ENCODE data around the gene BUB1.
"Not testable (repeated sequence)": the region's sequence is repeated elsewhere in the genome, so short reads cannot be mapped to it uniquely, and the experiment has no call there.

Gene BUB1

DNA sequence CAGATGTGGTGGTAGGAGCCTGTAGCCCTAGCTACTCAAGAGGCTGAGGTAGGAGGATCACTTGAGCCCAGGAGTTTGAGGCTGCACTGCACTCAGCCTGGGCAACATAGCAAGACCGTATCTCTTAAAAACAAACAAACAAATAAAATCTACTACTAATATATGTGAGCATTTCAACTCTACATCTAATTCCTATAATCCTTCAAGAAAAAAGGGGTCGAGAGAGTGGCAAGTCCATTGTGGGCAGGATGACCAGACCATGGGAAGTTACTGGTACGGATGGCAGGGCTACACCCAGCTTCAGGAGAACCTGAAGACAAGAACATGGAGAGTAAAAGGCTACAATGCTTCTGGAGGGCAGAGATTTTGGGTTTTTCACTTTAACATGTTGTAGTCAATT is 24.0 kb downstream of the BUB1 start:
- no peak for DNase-seq

DNA sequence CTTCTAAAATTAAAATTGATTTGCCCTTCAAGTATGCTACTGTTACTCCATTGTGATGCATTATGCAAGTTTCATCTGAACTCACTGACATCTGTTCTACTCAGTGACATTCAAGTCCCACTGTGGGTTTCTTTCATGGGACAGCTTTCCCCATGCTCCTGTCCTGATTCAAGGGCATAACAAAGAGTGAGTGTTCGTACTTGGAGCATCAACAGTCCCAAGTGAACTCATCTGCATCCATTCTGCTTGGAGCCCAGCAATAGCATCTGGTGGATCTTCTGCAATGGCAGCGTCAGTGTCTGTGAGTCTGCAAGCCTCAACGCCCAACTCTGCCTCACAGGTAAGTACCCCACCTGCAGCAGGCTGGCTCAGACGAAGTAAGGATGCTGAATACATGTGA is 27.5 kb downstream of the BUB1 start:
- DNase-seq, result no peak

DNA sequence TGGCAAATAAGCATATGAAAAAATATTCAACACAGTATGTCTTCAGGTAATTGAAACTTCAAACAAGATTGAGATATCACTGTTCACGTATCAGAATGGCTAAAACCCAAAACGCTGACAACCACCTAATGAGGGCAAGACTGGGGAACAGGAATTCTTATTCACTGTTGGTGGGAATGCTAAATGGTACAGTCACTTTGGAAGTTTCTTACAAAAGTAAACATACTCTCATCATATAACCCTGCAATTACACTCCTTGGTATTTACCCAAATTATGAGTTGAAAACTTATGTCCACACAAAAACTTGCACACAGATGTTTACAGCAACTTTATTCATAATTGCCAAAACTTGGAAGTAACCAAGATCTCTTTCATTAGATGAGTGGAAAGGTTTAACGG is 30.1 kb downstream of the BUB1 start:
- DNase-seq, result no peak

DNA sequence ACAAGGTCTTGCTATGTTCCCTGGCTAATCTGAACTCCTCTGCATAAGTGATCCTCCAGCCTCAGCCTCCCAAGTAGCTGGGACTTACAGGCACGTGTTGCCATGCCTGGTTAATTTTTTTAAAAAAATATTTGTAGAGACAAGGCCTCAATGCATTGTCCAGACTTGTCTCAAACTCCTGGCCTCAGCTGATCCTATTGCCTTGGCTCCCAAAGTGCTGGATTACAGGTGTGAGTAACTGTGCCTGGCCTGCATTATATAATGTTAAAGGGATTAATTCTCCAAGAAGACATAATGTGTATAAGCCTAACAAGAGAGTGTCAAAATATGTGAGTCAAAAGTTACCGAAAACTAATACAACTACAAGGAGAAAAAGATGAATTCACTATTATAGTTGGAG is 32.2 kb downstream of the BUB1 start:
- DNase-seq, result no peak

DNA sequence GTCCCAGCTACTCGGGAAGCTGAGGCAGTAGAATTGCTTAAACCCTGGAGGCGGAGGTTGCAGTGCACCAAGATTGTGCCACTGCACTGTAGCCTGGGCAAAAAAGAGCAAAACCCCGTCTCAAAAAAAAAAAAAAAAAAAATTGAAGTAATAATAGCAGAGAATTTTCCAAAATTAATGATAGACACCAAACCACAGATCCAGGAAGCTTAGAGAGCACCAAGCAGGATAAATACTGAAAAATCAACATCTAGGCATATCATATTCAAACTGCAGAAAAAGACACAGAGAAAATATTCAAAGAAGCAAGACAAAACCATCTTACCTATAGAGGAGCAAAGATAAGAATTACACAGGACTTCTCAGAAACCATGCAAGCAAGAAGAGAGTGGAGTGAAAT is 33.5 kb downstream of the BUB1 start:
- no peak for DNase-seq

DNA sequence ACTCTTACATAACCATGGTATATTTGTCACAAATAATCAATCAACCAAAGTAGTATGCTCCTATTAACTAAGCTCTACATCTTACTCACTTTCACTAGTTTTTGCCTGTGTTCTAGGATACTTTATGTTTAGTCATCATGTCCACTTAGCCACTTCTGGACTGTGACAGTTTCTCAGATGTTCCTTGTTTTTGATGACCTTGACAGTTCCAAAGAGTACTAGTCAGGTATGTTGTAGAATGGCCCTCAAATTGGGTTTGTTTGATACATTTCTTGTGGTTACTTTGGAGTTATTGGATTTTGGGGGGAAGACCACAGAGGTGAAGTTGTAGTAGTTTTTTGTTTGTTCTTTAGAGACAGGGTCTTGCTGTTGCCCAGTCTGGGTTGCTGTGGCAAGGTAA is 35.5 kb downstream of the BUB1 start:
- no peak for DNase-seq

DNA sequence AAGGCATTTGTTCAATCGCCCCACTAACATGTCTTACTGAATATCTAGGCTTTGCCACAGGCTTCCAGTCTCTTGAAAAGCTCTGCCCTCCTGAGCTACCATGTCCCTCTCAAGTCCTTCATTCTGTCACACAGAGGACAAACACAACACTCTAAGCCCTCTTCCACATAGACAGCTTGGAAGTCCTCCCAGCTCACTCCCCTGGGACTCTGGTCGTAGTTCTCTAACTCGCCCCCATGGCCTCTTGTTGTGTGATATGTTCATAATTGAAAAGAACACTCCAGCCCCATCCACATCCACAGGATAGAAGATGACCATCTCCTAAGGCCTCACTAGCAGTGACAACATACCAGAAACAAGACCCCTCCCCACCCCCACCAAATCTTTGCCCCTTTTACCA is 37.9 kb downstream of the BUB1 start:
- DNase-seq, result no peak

DNA sequence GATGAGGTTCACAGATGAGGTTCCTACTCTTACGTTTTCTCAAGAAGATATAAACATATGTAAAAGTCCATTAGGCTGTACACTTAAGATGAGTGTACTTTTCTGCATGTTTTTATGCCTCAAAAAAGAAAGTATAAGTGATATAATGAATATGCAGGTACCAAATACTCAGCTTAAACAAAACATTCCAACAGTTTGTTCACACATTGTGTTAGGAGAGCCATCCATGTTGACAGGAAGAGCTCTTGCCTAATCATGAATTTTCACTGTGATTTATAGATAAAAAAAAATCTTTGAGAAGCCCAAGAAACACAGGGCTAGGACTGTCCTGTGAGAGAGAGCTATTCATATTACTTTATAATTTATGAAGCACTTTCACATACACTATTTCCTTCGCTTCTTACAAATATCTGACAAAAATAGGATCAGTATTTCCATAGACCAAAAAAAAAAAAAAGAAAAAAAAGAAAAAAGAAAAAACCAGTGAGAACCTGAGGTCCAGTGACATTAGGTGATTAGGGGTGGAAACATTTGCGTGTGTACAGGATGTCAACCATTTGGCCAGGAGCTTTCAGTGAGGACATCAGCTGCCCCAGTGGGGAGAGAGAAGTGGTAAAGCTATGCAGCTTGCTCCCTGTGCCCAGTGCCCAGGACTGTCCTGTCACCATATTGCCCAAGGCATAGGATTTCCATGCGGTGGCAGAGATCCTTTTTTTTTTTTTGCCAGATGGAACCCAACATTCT is 38.7 kb downstream of the BUB1 start:
- DNase-seq, result no peak

DNA sequence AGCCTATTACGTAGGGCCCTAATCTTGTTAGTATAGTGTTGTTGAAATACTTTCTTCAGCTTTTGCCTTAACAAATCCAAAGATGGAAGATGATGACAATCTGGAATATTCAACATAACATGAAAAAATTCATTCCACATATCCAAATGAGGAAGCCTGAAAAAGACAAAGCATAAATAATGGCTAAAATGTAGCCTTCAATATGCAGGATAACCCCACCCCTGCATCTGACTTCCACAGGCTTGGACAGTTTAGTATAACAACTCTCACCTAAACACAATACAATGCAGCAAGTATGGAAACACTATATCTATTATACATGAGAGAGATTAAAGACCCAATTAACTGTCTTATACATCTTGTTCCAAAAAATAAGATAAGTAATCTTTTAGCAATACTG is 39.9 kb downstream of the BUB1 start:
- no peak for DNase-seq

DNA sequence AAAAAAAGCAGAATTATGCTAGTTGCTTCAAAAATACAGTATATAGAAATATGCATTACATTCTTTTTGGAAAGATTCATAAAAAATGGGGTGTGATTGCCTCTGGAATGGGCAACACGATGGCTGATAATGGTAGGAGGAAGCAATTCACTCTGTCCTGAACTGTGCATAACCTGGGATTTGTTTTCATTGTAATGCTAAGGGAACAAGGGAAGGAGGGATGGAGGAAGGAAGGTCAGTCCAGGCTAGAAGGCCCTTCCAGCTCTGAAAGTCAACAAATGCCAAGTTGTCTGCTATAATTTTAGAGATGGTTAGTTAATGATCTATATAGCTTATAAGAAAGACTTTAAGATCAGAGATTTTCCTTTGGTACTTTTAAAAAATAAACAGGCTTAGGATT is 40.8 kb downstream of the BUB1 start:
- DNase-seq, result no peak

DNA sequence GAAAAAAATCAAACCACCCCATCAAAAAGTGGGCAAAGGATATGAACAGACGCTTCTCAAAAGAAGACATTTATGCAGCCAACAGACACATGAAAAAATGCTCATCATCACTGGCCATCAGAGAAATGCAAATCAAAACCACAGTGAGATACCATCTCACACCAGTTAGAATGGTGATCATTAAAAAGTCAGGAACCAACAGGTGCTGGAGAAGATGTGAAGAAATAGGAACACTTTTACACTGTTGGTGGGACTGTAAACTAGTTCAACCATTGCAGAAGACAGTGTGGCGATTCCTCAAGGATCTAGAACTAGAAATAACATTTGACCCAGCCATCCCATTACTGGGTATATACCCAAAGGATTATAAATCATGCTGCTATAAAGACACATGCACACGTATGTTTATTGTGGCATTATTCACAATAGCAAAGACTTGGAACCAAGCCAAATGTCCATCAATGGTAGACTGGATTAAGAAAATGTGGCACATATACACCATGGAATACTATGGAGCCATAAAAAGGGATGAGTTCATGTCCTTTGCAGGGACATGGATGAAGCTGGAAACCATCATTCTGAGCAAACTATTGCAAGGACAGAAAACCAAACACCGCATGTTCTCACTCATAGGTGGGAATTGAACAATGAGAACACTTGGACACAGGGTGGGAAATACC is 41.8 kb downstream of the BUB1 start:
- not testable (repeated sequence) for DNase-seq

DNA sequence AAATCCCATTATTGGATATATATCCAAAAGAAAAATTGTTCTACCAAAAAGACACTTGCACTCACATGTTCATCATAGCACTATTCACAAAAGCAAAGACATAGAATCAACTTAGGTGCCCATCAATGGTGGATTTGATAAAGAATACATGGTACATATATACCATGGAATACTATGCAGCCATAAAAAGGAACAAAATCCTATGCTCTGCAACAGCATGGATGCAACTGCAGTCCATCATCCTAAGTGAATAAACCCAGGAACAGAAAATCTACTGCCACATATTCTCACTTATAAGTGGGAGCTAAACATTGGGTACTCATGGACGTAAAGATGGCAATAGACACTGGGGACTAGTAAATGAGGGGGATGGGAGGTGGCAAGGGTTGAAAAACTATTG is 50.5 kb downstream of the BUB1 start:
- not testable (repeated sequence) for DNase-seq

DNA sequence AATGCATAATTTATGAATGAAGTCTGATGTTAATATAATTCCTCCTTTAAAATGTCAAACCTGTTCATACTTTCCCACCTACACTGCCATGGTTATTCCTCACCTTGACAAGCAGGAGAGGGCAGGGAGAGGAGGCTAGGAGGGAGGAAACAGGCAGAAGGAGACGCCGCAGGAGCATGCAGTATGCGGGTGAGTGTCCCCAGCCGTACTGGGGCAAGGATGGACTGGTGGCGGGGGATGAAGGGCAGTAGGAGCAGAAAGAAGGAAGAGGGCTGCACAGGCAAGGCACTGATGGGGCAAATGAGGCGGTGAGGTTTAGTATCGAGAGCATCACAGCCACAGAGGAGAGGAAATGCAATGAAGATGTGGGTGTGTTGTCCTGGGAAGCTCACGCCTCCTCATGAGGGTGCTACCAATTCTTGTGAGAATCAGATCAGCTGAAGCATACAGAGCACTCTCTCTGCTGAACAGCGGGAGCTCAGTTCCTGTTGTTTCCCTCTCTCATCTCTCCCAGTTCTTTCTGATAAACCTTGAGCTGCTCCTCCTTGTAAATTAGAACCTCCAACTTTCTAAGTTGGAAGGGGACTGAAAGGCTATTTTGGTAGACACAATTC is 58.4 kb downstream of the BUB1 start:
- DNase-seq, result not testable (repeated sequence)

DNA sequence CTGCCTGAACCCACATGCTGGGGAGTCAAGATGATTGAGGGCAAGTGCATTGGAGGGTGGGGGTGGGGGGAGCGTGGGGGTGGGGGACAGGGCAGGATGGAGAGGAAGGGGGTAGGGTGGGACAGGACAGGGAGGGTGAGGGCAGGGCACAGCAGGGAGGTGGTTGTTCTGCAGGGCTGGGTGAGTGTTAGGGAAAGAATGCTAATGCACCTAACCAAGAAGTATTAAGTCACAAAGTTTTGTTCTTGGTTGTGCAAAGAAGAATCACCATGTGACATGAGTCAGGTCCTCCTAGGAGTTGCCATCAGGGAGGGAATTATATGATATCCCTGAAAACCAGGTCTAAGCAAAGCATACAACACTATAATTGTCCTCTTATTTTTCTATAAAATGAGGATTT is 63.9 kb downstream of the BUB1 start:
- not testable (repeated sequence) for DNase-seq

DNA sequence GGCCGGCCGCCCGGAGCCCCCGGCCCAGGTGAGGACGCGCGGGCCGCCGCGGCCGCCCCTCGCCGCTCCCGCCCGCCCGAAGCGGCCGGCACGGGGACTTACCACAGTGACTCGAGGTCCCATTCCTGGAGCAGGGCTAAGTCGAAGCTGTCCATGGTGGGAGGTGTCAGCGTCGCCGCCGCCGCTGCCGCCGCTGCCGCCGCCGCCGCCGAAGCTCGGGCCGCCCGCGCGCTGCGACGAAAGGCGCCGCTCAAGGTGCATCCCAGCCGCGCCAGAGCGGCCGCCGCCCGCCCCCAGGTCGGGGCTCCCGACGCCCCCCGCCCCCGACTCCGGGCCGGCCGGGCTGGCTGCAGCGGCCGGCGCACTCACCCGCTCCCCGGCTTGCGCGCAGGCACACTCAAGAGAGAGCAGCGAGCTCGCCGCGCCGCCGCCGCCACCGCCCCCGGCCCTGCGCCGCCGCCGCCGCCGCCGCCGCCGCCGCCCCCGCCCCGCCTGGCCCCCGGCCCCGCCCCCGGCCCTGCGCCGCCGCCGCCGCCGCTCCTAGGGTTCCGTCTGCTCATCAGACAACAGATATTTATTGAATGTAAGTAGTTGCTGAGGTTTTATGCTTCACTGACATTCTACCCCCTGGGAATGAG is 67.1 kb downstream of the BUB1 start:
- peak; percentile 42 for DNase-seq

DNA sequence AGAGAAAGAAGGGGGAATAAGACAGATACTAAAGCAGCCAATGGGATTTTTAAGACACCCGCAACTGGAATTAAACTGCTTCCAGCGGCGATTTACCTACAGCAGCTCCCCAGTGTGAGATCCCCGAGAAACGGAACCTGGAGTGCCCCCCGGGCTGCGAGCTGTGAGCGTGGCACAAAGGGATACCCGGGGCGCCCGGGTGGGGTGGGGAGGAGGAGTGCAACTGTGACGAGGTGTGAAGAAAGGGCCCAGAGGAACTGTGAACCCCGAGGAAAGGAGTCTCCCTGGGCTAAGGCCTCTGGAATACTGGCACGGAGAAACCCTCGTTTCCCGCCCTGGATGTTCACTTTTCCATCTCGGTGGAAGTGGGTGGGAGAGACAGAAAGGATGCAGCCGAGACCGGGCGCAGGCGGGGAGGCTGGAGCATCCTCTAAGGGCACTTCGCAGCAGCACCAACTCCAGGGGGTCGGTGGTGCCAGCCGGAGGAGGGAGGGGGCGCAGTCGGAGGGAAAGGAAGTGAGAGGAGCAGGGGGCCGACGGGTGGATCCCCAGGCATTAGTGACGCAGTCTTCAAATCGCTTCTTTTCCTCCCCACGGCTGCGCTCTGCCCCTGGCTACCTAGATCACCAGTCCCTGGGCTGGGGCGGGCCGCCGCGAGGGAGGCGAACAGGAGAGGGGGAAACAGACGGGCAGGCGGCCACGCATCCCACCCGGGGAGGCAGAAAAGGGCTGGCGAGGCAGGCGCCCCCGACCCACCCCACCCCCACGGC is 67.8 kb downstream of the BUB1 start:
- DNase-seq, result not testable (repeated sequence)

DNA sequence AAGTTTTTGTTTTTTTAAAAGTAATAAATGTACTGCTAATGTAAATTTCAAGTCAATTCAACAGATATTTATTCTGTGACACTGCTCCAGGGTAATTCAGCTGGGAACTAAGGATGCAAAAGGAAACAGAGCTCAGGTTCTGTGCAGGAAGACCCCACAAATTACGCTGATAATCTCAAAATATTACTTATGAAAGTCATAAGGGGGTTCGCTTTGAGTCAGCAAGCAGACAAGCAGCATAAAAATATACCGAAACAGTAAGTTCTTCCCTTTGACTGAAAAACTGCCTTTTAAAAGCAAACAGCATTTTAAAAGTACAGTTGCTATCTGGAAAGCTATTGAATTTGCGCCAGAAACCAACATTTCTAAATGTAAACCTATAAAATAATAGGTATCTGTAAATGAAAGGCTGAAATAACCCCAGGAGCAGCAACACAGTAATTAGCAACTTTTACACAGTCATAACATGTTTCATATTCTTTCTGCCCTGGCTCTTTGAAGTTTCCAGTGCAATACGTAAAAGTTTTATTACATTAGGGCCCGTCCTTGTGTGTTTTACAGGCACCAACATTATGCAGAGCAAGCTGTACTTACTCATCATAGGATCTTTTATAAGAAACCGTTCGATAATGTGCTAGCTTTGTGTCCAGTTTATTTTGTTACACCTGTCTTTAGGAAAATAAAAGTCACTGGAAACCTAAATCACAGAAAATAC is 68.9 kb downstream of the BUB1 start:
- DNase-seq, result not testable (repeated sequence)

DNA sequence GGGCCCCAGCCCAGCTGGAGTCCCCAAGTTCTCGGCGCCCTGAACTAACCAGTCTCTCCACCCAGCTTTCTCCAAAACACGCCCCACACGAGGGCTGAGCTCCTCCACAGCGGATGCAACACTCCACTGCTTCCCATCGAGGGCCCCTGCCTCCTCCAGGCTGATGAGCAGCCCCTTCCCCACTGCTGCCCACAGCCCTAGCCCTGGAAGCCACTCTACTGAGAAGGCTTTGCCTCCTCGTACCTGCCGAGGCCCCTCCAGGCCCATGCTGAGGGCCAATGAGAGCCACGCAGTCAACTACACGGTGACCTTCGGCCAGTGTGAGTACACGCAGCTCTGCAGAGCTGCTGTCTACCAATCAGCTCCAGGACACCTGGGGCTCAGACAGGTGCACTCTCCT is 72.8 kb downstream of the BUB1 start:
- DNase-seq, result peak; percentile 37

DNA sequence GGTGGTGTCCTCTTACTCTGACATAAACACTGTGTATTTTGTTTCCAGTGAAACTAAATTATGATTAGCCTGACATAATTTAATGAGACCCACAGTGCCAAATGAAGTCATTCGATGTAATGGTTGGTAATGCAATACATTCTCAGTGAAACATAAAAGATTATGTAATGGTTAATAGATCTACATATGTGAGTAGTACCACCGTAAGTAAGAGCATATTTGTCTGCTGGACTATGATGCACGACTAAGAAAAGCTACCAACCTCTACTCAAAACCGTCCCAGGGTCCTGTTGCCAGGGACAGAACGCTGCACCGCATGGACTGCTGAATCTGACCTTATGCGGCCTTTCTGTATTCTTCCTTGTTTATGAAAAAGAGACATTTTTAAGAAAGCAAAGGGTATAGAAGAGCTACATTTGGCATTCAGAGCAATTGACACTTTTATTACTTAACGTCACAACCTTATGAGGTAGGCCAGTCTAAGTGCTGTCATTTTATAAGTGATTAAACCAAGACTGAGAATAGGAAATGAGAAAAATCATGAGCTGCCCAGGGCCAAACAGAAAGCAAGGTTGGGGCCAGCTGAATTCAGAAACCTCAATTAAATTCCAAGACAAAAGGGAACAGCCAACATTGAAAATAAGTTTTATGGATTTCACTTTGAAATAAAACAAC is 73.8 kb downstream of the BUB1 start:
- not testable (repeated sequence) for DNase-seq

DNA sequence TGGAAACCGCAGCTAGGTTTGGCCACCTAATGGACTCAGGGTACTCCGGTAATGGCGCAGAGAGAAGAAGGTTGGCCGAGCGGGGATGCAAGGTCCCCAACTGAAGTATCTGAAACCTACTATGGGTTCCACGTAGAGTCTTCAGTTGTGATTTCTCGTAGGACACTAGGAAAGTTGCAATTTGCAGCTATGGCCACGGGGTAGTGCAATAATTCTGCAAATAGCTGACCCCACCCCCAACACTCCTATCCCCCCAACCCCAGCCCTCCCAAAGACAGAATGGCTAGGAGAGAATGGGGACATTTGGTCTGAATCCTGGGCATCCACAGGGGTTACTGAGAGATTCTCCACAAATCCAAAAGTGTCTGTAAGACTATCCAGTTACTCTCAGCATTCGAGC is 75.7 kb downstream of the BUB1 start:
- not testable (repeated sequence) for DNase-seq

DNA sequence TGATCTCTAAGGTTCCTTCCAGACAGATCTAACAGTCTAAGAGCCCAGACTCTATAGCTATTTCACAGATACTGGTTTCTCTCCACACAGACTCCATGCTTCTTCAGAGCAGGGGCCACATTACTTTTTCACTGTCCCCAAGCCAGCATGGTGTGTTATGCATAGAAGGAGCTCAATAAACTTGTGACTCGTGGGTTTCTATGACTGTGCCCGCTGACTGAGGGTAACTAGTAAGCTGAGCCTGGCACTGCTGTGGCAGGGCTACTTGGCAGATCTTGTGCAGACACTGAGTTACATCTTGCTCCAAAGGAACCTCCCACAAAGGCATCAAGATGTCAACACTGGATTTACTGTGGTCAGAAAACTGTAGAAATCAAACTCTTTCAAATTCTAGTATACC is 85.9 kb downstream of the BUB1 start:
- DNase-seq, result not testable (repeated sequence)
